ENCODE data around the gene ADA.

DNA sequence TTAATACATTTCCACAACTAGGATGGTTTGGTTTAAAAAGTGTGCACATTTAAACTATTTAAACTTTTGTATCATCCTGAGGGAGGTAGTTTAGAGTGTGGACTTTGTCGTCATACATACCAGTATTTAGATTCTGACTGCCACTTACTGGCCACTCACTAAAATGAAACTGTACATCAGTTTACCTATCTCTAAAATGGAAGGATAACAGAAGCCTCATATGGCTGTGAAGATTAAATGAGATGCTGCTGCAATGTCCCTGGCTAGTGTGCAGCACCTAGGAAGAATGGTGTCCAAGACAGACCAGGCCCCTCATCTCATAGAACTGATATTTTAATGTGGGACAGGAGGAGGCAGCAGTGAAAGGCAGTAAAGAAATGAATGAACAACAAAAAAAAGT, 81.1 kb downstream of the ADA start:
- TF ChIP-seq, protein P1, sequence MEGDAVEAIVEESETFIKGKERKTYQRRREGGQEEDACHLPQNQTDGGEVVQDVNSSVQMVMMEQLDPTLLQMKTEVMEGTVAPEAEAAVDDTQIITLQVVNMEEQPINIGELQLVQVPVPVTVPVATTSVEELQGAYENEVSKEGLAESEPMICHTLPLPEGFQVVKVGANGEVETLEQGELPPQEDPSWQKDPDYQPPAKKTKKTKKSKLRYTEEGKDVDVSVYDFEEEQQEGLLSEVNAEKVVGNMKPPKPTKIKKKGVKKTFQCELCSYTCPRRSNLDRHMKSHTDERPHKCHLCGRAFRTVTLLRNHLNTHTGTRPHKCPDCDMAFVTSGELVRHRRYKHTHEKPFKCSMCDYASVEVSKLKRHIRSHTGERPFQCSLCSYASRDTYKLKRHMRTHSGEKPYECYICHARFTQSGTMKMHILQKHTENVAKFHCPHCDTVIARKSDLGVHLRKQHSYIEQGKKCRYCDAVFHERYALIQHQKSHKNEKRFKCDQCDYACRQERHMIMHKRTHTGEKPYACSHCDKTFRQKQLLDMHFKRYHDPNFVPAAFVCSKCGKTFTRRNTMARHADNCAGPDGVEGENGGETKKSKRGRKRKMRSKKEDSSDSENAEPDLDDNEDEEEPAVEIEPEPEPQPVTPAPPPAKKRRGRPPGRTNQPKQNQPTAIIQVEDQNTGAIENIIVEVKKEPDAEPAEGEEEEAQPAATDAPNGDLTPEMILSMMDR (IDR thresholded peaks at IDR 0.05) = no peak
- TF ChIP-seq POLR2AphosphoS5 (IDR thresholded peaks at IDR 0.05) = no peak
- TF ChIP-seq POLR2A (IDR thresholded peaks at IDR 0.05) = no peak
- TF ChIP-seq EP300 (IDR thresholded peaks at IDR 0.05) = no peak
